Activated T-helper 9 cell treated with anti-CD3 and anti-CD28 coated beads, Interleukin-2, amount 50 U/mL, for 16 hours (primary cell): Measurements from ENCODE around the gene NIPAL4.

Source experiments
- DNase-seq: peaks from one replicate; pipeline ENCODE4 v3.0.0-alpha.2; 2020; ENCODE audit warnings: low read depth

Gene NIPAL4

GRCh38 chr5:157516626-157517325, 56.8 kb downstream of the NIPAL4 start:
- DNase-seq = no peak

GRCh38 chr5:157518963-157519362, 59.0 kb downstream of the NIPAL4 start:
- DNase-seq = no peak

GRCh38 chr5:157519579-157520253, 59.7 kb downstream of the NIPAL4 start:
- DNase-seq = no peak

GRCh38 chr5:157520911-157521703, 61.1 kb downstream of the NIPAL4 start:
- DNase-seq = no peak

GRCh38 chr5:157521704-157522029, 61.7 kb downstream of the NIPAL4 start:
- no peak for DNase-seq

GRCh38 chr5:157523976-157524375, 64.0 kb downstream of the NIPAL4 start:
- no peak for DNase-seq
